ENCODE results near the gene PCED1B. TPM values are rescaled to one million over a fixed set of nuclear protein-coding genes. Genes with fewer than 3 reads are reported as not detected.

The PCED1B gene
- total RNA-seq, 2 donors from 2014 or later: 0.87 to 46.9 TPM

DNA sequence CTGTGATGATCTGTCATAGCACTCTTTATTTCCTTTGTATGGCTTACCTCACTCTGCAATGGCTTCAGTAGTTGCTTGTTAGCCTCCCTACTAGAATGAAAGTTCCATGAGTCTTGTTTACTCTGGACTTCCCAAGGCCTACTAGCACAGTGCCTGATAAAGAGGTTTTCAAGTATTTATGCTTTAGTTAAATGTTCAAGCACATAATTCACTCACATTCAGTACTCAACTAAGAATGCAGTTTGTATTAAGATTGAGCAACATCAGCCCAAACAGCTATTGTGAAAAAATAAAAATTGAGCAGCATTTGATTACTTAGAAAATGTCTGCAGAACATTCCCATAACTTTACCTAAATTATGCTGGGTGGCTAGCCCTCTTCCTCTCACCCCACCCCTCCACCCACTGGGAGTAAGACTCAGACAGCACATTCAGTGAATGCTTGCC is 159.3 kb downstream of the PCED1B start:
- Histone ChIP-seq H3K4me1 (replicated peaks) (no peaks in the 10 kb centered on the region), H3K9me3 (no peaks in the 10 kb centered on the region), H3K36me3 (no peaks in the 10 kb centered on the region), H3K27me3 (replicated peaks; ENCODE audit: insufficient read depth) (no peaks in the 10 kb centered on the region), H3K27ac (no peak overlapping the region), H3K4me3 (no peak overlapping the region)
- TF ChIP-seq, protein P1, sequence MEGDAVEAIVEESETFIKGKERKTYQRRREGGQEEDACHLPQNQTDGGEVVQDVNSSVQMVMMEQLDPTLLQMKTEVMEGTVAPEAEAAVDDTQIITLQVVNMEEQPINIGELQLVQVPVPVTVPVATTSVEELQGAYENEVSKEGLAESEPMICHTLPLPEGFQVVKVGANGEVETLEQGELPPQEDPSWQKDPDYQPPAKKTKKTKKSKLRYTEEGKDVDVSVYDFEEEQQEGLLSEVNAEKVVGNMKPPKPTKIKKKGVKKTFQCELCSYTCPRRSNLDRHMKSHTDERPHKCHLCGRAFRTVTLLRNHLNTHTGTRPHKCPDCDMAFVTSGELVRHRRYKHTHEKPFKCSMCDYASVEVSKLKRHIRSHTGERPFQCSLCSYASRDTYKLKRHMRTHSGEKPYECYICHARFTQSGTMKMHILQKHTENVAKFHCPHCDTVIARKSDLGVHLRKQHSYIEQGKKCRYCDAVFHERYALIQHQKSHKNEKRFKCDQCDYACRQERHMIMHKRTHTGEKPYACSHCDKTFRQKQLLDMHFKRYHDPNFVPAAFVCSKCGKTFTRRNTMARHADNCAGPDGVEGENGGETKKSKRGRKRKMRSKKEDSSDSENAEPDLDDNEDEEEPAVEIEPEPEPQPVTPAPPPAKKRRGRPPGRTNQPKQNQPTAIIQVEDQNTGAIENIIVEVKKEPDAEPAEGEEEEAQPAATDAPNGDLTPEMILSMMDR (IDR thresholded peaks at IDR 0.05): no peak
- TF ChIP-seq POLR2A (IDR thresholded peaks at IDR 0.05) (no peak), POLR2AphosphoS5 (IDR thresholded peaks at IDR 0.05) (no peak)
- DNase-seq (ENCODE audit: low spot score): no peak
- intact Hi-C loops (cut with DNase I): no loop called here

DNA sequence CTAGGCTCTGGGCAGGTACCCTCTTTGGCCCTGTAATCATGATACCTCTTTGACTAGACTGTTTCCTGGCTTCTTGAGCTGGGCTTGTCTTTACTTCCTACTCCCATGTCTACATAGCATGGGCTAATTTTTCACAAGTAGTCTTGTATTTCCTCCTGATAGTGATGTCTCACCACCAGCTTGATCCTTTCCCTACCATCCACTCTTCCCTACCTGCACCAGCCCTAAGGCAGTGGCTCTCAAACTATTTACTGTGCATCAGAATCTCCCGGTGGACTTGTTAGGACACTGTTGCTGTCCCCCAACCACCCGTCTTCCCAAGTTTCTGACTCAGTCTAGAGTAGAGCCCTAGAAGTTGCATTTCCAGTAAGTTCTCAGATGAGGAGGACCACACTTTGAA is 163.0 kb downstream of the PCED1B start:
- H3K27ac ChIP-seq: no peak overlapping the region
- no peaks in the 10 kb centered on the region for H3K4me1 ChIP-seq (replicated peaks)
- WGBS: 90% methylated on average over 2 of the region's 2 CpGs
- TF ChIP-seq POLR2AphosphoS5 (IDR thresholded peaks at IDR 0.05) (no peak), POLR2A (IDR thresholded peaks at IDR 0.05) (no peak)
- TF ChIP-seq, protein P1 (IDR thresholded peaks at IDR 0.05): no peak
- DNase-seq (ENCODE audit: low spot score): no peak
- no peaks in the 10 kb centered on the region for H3K9me3 ChIP-seq
- intact Hi-C loops (cut with DNase I): no loop called here
- no peaks in the 10 kb centered on the region for H3K36me3 ChIP-seq
- H3K4me3 ChIP-seq: no peak overlapping the region
- no peaks in the 10 kb centered on the region for H3K27me3 ChIP-seq (replicated peaks; ENCODE audit: insufficient read depth)

DNA sequence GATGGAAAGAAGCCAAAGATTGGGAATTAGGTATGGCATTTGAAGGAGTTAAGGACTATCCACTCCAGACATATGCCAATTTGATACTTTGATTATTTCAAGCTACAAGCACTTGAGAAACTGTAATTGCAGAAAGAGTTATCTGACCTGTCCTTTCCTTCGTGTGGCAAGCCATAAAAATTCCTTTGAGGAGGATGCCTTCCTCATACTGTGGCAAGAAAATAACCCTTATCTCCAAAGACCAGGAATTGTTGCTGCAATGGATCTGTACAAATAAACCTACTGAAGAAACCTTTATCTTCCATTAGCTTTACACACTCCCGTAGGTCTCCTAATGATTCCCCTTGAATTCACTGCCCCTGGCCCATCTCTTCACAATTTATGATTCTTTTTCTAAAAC is 165.4 kb downstream of the PCED1B start:
- DNase-seq (ENCODE audit: low spot score): no peak
- TF ChIP-seq POLR2A (IDR thresholded peaks at IDR 0.05) (no peak), POLR2AphosphoS5 (IDR thresholded peaks at IDR 0.05) (no peak)
- TF ChIP-seq, protein P1 (IDR thresholded peaks at IDR 0.05): no peak
- Histone ChIP-seq H3K36me3 (no peaks in the 10 kb centered on the region), H3K27me3 (replicated peaks; ENCODE audit: insufficient read depth) (no peaks in the 10 kb centered on the region), H3K4me3 (no peak overlapping the region), H3K4me1 (replicated peaks) (peaks cover 2% of the 10 kb centered on the region), H3K9me3 (no peaks in the 10 kb centered on the region), H3K27ac (peak overlapping the region; percentile 7 to 36)
- intact Hi-C loops (cut with DNase I): no loop called here
- 36% methylated on average over 2 of the region's 2 CpGs for WGBS

DNA sequence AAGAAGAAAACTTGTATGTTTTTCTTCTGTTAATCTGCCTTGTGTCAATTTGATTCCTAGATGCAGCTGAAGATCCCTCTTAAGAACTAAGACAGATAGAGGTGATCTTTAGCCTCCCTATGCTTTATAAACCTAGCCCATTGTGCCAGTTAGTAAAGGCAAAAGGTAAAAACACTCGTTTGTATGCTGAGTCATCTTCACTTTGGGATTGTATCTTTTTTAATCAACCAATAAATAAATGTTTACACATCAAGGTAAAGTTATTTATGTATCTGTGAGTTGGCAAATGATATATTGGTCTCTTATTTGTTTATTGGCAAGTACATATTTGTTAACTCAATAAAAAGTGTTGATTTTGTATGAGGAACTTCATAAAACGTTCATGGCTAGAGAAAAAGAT is 166.2 kb downstream of the PCED1B start:
- DNase-seq (ENCODE audit: low spot score): no peak

DNA sequence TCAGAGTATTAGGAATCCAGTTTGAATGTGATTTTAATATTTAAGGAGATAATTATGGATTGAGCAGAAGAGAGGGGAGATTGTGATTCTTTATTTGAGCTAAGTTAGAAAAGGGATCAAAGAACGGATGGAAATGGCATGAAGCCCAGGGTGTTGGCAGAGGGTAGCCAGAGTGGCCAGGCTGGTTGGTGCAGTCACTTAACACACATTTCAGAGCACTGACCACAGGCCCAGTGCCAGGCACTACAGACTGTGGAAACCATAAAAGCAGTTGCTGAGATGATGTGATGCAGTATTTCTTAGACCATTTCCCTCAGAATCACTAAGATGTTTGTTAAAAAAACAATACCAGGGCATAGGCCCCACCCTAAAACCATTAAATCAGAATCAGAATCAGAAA is 168.0 kb downstream of the PCED1B start:
- Histone ChIP-seq H3K36me3 (no peaks in the 10 kb centered on the region), H3K4me1 (replicated peaks) (peaks cover 2% of the 10 kb centered on the region), H3K27me3 (replicated peaks; ENCODE audit: insufficient read depth) (no peaks in the 10 kb centered on the region), H3K9me3 (no peaks in the 10 kb centered on the region), H3K4me3 (no peak overlapping the region), H3K27ac (peak overlapping the region in 1 of 2 donors; percentile 42)
- 17% methylated on average over 1 of the region's 1 CpG for WGBS
- intact Hi-C loops (cut with DNase I): no loop called here
- DNase-seq (ENCODE audit: low spot score): peak; percentile 92
- TF ChIP-seq POLR2AphosphoS5 (IDR thresholded peaks at IDR 0.05) (peak; percentile 91), POLR2A (IDR thresholded peaks at IDR 0.05) (no peak)
- TF ChIP-seq, protein P1 (IDR thresholded peaks at IDR 0.05): no peak

More for the DNA sequence above, 166.2 kb downstream of the PCED1B start:
- H3K27me3 ChIP-seq (replicated peaks; ENCODE audit: insufficient read depth): no peaks in the 10 kb centered on the region
- no peaks in the 10 kb centered on the region for H3K9me3 ChIP-seq
- intact Hi-C loops (cut with DNase I): no loop called here
- TF ChIP-seq POLR2AphosphoS5 (IDR thresholded peaks at IDR 0.05) (peak; percentile 39), POLR2A (IDR thresholded peaks at IDR 0.05) (no peak)
- TF ChIP-seq, protein P1 (IDR thresholded peaks at IDR 0.05): no peak
- WGBS: 37% methylated on average over 2 of the region's 2 CpGs
- H3K36me3 ChIP-seq: no peaks in the 10 kb centered on the region
- no peak overlapping the region for H3K4me3 ChIP-seq
- H3K4me1 ChIP-seq (replicated peaks): peaks cover 2% of the 10 kb centered on the region
- peak overlapping the region; percentile 7 to 36 for H3K27ac ChIP-seq
